ENCODE measurements around the gene PPP1R1C.

DNA sequence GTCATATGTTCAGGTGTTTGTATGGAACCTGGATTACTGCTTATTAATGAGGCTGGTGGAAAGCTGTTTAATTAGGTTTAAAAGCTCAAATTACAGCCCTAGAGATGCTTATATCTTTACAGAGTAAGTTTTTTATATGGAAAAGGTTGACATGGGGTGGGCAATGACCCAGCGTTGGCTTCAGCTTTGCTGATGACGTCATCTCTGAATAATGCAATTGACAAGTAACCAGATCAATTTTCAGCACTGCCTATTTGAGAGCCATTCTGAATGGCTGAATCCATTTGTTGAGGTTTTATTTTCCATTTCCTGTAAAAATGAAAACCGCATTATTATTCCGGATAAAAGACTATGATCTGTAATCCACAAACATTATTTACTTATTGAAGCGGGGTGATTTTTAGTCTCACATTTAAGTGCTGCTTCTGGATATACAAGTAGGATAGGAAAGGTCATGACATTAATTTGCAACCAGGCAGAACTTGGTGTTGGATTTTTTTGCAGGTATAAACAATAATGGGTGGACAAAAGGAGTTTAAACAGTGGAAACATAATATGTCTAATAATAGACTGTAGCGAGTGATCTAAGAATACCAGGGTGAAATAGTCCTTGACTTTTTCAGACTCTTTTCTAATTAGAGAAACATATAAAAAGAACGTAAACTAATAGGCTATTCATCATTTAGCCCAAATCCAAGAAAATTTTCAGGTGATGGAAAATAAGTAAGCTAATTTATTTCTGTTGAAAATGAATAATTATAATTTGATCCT is 2.7 kb downstream of the PPP1R1C start:
- TF ChIP-seq, protein P1, sequence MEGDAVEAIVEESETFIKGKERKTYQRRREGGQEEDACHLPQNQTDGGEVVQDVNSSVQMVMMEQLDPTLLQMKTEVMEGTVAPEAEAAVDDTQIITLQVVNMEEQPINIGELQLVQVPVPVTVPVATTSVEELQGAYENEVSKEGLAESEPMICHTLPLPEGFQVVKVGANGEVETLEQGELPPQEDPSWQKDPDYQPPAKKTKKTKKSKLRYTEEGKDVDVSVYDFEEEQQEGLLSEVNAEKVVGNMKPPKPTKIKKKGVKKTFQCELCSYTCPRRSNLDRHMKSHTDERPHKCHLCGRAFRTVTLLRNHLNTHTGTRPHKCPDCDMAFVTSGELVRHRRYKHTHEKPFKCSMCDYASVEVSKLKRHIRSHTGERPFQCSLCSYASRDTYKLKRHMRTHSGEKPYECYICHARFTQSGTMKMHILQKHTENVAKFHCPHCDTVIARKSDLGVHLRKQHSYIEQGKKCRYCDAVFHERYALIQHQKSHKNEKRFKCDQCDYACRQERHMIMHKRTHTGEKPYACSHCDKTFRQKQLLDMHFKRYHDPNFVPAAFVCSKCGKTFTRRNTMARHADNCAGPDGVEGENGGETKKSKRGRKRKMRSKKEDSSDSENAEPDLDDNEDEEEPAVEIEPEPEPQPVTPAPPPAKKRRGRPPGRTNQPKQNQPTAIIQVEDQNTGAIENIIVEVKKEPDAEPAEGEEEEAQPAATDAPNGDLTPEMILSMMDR (IDR thresholded peaks at IDR 0.05) = no peak
- no peak for TF ChIP-seq POLR2A (IDR thresholded peaks at IDR 0.05)
